SIG-M5 treated with dmso at 0.1 percent for 504 hours (cell line): ENCODE results near the gene HOXA11.

ENCODE experiments used
- DNase-seq: peaks from one replicate; lab custom pipeline; 2025; ENCODE audit not compliant: unreplicated experiment; lab: John Stamatoyannopoulos, UW

Gene HOXA11

GRCh38 chr7:27148756-27149641 is 36.0 kb downstream of the HOXA11 start:
- no peak for DNase-seq

DNA sequence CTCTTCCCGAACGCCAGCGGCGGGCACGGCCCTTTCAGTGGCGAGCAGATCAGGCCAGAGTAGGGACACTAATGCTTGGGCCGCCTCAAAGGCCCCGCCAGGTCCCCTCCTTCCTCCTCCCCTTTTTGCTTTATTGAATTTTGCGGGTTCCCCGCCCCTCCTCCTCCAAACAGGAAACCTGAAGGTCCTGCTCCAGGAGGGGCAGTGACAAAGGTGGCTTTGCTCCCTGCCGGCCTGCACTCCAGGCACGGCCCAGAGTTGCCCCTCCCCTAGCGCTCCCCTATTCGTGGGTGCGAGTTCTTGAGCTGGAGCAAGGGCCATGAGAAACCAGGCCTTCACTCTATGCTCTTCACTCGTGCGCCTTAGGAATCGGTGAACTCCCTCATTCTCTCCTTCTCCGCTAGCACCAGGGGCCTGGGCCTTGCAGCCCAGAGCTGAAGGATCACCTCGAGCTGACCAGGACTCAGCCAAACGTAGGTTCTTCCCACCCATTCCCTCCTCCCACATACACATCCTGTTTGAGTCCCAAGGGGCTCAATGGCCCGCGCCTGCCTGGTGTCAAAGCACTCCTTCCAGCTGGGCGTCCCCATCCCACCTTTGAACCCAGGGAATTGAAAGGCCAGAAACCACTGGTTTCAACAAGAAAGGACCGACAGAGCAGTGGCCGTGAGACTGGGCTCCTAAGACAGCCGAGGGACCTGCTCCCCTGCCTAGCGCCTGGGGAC is 36.8 kb downstream of the HOXA11 start:
- DNase-seq, result no peak

DNA sequence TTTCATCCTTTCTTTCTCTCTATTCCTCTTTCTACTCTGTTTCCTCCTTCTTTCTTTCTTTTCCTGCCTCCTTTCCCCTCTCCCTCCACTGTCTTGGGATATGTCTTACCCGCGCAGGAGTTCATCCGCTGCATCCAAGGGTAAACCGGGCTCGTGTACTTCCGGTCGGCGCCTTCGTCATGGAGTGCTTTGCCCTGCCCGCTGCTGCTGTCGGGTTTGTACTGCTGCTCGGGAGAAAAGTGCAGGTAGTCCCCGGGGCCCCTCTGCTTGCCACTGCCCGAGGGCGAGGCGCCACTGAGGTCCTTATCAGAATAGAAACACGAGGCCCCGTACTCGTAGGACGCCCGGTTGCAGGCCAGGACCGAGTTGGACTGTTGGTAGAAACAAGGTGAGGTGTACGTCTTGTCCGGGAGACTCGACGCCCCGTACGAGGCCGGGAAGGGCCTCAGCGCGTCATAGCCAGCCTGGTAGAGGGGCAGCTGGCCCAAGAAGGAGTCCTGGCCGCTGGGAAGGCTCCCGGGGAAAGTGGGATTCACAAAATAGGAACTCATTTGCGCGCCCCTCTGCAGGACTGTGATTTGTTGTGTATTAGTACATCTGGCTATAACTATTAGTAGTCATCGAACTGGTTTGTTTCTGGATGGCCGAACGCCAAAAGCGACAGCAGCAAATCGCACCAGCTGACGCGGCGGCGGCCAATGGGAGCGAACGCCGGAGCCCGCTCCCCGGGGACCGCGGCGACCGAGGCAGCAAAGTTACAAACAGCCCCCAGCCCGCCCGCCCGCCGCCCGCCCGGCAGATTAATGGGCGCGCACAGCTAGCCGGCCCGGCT is 37.6 kb downstream of the HOXA11 start, which contains the start of gene HOXA6:
TSS of gene HOXA6 (minus strand) at position 576 of the 832 bp plus-strand sequence. CDS start at position 551, 25 bp downstream.
- DNase-seq, result no peak

- no peak for DNase-seq
Observed at GRCh38 chr7:27146491-27147198, 38.4 kb downstream of the HOXA11 start.

- DNase-seq, result no peak
Observed at GRCh38 chr7:27145914-27146412, 39.1 kb downstream of the HOXA11 start.

DNA sequence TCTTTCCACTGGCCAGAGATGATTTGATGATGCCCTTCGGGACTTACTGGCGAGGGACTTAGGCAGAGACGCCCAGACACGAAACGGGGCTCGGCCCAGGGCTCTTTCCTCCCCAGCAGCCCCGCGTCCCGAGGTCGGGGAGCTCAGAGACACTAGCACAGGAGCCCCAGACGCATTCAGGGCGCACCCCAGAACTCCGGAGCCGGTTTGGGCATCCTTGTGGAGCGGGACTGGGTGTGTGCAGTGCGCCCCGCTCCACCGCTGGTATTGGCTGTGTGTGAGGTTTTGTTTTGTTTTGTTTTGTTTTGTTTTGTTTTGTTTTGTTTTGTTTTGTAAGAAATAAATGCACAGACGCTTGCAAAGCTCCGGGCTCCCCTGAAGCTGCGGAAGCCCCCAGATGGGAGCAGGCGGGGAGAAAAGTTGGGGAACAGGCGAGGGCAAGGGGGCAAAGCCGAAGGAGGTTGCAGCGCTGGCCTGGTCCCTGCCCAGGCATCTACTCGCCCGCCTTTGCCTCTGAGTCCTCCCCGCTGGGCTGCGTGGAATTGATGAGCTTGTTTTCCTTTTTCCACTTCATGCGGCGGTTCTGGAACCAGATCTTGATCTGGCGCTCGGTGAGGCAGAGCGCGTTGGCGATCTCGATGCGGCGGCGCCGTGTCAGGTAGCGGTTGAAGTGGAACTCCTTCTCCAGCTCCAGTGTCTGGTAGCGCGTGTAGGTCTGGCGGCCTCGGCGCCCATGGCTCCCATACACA is 39.7 kb downstream of the HOXA11 start:
- DNase-seq, result no peak

DNA sequence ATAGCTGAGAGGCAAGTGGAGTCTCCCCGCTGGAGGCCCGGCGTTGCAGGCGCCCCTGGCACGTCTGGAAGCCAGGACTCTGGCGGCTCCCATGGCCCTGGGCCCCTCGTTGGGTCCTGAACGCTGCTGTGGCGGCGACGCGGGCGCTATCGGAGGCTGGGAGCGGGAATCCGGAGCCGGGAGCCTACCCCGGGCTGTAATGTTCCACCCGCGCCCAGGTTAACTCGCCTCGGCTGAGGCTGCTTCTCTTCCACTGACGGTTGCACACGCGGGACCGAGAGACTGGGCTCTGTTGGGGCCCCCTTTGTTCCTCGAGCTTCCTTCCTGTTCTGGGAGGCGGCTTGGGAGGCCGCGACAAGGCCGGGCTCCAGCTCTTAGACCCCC is 40.3 kb downstream of the HOXA11 start:
- no peak for DNase-seq

DNA sequence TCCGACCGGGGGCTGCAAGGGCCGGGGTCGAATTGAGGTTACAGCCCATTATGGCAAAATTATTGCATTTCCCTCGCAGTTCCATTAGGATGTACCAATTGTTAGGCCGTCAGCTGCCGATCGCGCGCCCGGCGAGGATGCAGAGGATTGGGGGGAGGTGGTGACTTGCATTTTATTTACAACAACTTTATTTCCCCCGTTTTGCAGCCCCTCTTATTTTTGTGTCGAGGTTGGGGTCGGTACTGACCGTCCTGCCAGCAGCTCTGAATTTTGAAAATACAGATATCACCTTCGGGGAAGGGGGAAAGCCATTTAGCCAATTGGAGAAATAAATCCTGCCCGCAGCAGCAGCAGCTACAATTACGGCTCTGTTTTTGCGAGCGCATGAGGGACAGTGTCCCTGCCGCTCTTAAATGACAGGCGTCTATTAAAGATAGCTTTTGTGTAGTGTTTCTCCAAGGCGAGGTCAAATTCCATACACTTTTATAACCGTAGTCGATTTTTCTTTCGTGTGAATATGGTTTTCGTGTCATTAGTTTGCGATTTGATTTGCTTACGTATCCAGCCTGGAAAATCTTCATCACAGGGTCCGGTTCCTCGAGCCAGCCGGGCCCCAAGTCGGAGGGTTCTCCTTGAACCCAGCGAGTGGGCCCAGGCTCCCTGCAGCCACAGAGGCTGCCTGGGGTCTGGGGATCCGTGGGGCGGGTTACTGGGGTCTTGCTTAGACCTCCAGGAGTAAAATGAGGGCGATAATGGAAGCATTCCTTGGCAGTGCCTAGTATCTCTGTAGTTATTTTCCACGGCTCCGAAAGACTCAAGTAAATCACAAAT is 40.9 kb downstream of the HOXA11 start:
- no peak for DNase-seq

GRCh38 chr7:27143023-27143949 is 41.7 kb downstream of the HOXA11 start, which contains the start of gene HOXA5:
TSS of gene HOXA5 (minus strand) at chr7:27143681. CDS start at chr7:27143607, 74 bp downstream.
- peak; percentile 84 for DNase-seq

DNA sequence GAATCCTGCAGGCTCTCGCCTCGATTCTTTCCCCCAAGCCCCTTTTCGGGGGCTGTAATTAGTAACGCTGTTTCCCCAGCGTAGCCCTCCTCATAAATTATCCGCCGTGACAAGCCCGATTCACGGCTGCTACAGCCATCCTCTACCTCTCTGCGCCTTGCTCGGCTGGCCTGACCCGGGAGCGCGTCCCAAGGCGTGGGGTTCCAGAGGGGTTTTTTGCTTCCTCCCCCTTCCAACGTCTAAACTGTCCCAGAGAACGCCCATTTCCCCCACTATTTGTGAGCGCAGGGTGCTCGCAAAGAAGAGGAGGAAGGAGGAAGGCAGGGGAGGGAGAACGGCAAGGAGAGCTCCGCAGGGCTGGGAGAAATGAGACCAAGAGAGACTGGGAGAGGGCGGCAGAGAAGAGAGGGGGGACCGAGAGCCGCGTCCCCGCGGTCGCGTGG is 42.4 kb downstream of the HOXA11 start:
- no peak for DNase-seq

- DNase-seq, result no peak
Observed at GRCh38 chr7:27141923-27142579, 43.0 kb downstream of the HOXA11 start.

GRCh38 chr7:27141137-27141922 is 43.7 kb downstream of the HOXA11 start:
- no peak for DNase-seq

DNA sequence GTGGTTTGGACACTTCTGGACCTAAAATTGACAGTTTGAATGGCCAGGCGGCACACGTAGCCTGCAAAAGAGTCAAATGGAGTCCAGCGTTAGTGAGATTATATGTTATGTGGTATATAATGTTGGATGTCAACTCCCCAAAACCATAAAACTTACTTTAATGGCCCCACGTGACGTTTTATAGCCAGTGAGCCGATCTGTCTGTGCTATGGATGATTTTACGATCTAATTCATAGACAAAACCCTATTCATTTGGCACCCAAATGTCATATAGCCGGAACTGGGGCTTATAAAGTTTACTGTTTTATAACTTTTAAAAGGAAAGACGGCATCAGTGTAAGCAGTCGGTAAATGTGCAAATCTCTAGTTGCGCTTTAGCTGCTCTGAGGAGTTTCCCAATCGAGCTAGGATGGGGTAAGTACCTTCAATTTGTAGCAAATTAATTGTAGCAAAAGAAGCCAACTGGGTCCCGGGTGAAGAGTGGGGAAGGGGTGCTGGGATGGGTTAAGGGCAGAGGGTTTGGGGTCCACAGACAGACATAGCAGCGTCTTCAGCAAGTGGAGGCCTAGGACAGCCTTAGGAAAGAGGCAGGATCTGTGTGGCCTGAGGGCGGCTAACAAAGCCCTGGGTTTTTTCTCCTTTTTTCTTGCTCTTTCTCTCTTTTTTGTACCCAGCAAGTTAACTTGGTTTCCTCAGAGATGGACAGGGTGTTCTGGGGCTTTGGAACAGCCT is 44.7 kb downstream of the HOXA11 start:
- DNase-seq, result no peak

DNA sequence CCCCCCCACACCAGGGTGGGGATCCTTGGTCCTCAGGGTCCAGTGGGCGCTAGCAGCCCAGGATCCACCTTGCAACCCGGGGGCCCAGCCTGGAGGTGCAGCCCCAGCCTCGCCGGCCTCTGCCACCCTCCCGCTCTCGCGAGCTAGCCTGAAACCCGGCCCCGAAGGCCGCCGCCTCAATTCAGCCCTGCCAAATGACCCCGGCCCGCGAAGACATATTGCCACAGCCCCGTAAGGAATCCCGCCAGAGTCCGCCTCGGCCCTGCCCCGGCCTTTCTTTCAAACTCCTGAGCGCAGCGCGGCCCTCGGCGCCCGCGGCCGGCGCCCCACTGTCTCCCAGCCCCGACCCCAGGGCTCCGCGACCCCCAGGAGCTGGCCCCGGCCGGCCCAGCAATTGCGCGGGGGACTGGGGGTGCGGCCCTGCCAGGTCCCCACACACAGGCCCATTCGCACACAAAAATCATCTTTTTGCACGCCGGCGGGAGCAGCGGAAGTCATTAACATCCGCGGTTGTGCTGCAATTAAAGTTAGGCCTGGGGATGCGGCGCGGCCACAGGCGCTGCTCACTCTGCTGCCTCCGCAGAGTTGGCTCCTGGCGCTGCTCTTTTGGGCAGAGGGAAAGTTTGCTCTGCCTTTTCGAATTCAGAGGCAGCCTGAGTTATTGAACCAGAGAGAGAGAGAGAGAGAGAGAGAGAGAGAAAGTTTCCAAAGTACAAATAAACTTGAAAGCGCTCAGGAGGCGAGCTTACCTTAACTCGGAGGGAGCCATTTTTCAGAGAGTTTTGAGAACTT is 45.5 kb downstream of the HOXA11 start:
- no peak for DNase-seq

DNA sequence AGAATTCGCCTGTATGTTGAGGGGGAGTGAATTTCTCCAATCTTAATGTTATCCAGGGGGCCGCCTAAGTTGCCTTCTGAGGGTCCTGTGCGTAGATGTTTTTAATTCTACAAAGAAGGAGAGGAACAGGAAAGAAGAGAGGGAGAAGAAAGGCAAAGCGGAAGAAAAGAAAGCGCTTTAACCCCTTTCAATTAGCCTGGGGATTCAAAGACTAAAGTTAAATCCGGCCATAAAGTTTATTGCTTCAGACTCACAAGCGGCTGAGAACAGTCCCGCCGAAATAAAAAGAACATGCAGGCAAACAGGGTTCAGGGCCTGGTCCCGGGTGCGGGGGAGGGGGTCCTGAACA is 46.1 kb downstream of the HOXA11 start:
- DNase-seq, result no peak
